CD14-positive monocyte (primary cell): ENCODE results near the gene BUD23. TPM values are rescaled to one million over a fixed set of nuclear protein-coding genes. Genes with fewer than 3 reads are reported as not detected.
A peak's percentile ranks its signal among the peaks of the same experiment; 100 is the strongest.

Experiments
- DNase-seq, 3 donors: peaks; one replicate each; pipeline ENCODE4 v3.0.0-alpha.2; 2011 to 2022
- H2AFZ ChIP-seq: 2 replicates; pipeline ENCODE4 v1.6.0; 2012; ENCODE audit warnings: mild to moderate bottlenecking, low read depth, low read length, inconsistent platforms; ENCODE audit not compliant: insufficient read depth, poor library complexity, severe bottlenecking
- H3K27ac ChIP-seq, 2 donors: 1 replicate in 1 of 2; 2 replicates in 1 of 2; pipeline ENCODE4 v1.5.1; 2012 to 2013; ENCODE audit warnings: low read length in 2 of 2, control low read depth in 1 of 2, inconsistent platforms in 1 of 2, low read depth in 1 of 2, mild to moderate bottlenecking in 1 of 2
- H3K27me3 ChIP-seq, 2 donors: one replicate each; pipeline versions ENCODE4 v1.6.0 to v1.6.1; 2011 to 2013; ENCODE audit warnings: low read length in 2 of 2; ENCODE audit not compliant: control insufficient read depth in 2 of 2, insufficient read depth in 2 of 2
- H3K36me3 ChIP-seq, 2 donors: replicated peaks in 1 of 2; 1 replicate in 1 of 2; 2 replicates in 1 of 2; pipeline versions ENCODE4 v1.5.1 to v1.6.1; 2012 to 2013; ENCODE audit warnings: low read length in 2 of 2, control low read depth in 1 of 2, inconsistent platforms in 1 of 2, mild to moderate bottlenecking in 1 of 2; ENCODE audit not compliant: insufficient read depth in 2 of 2, control insufficient read depth in 1 of 2
- H3K4me1 ChIP-seq, 2 donors: 1 replicate in 1 of 2; 2 replicates in 1 of 2; pipeline versions ENCODE4 v1.5.1 to v1.6.1; 2012 to 2013; ENCODE audit warnings: low read length in 2 of 2, control low read depth in 1 of 2, inconsistent platforms in 1 of 2, mild to moderate bottlenecking in 1 of 2, moderate library complexity in 1 of 2; ENCODE audit not compliant: insufficient read depth in 2 of 2, control insufficient read depth in 1 of 2
- H3K4me2 ChIP-seq: replicated peaks from 2 replicates; pipeline ENCODE3; 2012; ENCODE audit warnings: low read length, moderate library complexity, mild to moderate bottlenecking; ENCODE audit not compliant: poor library complexity, severe bottlenecking; ENCODE audit errors: extremely low read depth
- H3K4me3 ChIP-seq, 3 experiments: fragments of 200-600 bp in 1 of 3; sonication (generic) in 1 of 3; replicated peaks in 1 of 3; 1 replicate in 2 of 3; 2 replicates in 1 of 3; pipeline ENCODE4 v1.5.1; 2011 to 2013; ENCODE audit warnings: low read length in 3 of 3, mild to moderate bottlenecking in 3 of 3, control low read depth in 2 of 3, low read depth in 2 of 3, inconsistent platforms in 1 of 3, moderate library complexity in 1 of 3
- H3K79me2 ChIP-seq: 2 replicates; pipeline ENCODE4 v1.6.0; 2012; ENCODE audit warnings: mild to moderate bottlenecking, control low read depth, inconsistent platforms, low read length, moderate library complexity; ENCODE audit not compliant: insufficient read depth
- H3K9ac ChIP-seq: 2 replicates; pipeline ENCODE4 v1.6.0; 2017; ENCODE audit warnings: low read length, mild to moderate bottlenecking; ENCODE audit not compliant: insufficient read depth, poor library complexity, severe bottlenecking
- H3K9me3 ChIP-seq, 2 donors: replicated peaks in 1 of 2; 1 replicate in 1 of 2; 2 replicates in 1 of 2; pipeline versions ENCODE4 v1.5.1 to v1.6.1; 2012 to 2013; ENCODE audit warnings: low read length in 2 of 2, control low read depth in 1 of 2; ENCODE audit not compliant: control insufficient read depth in 1 of 2, insufficient read depth in 1 of 2
- H4K20me1 ChIP-seq: 2 replicates; pipeline ENCODE4 v1.6.0; 2012; ENCODE audit warnings: mild to moderate bottlenecking, low read length, control low read depth, moderate library complexity; ENCODE audit not compliant: insufficient read depth
- H3K27ac Mint-ChIP-seq, 7 donors: one replicate each; pipeline ENCODE4 v1.8.0; 2020; ENCODE audit warnings: mild to moderate bottlenecking in 7 of 7, mixed read lengths in 7 of 7, moderate library complexity in 6 of 7, inconsistent platforms in 2 of 7
- H3K27me3 Mint-ChIP-seq, 3 donors: one replicate each; pipeline ENCODE4 v1.8.0; 2021 to 2022; ENCODE audit warnings: low read depth in 3 of 3, mild to moderate bottlenecking in 3 of 3, mixed read lengths in 3 of 3, moderate library complexity in 3 of 3, inconsistent platforms in 1 of 3
- H3K36me3 Mint-ChIP-seq, 2 donors: one replicate each; pipeline ENCODE4 v1.8.0; 2020; ENCODE audit warnings: mixed read lengths in 2 of 2, inconsistent platforms in 1 of 2, mild to moderate bottlenecking in 1 of 2
- H3K4me1 Mint-ChIP-seq: one replicate; pipeline ENCODE4 v1.8.0; 2020; ENCODE audit warnings: mild to moderate bottlenecking, mixed read lengths
- H3K4me3 Mint-ChIP-seq, 2 donors: one replicate each; pipeline ENCODE4 v1.8.0; 2020; ENCODE audit warnings: mild to moderate bottlenecking in 2 of 2, mixed read lengths in 2 of 2, moderate library complexity in 1 of 2
- H3K9me3 Mint-ChIP-seq, 7 donors: one replicate each; pipeline ENCODE4 v1.8.0; 2020 to 2022; ENCODE audit warnings: mixed read lengths in 7 of 7, mild to moderate bottlenecking in 6 of 7, moderate library complexity in 6 of 7, inconsistent platforms in 2 of 7
- WGBS: methylation state at CpG from one replicate; pipeline ENCODE4 v1.1.5; 2013; ENCODE audit warnings: missing lambda C conversion rate; ENCODE audit not compliant: insufficient coverage; 5-methylcytosine and 5-hydroxymethylcytosine counted together
- intact Hi-C, 2 donors: fragments of 100-400 bp; cut with micrococcal nuclease; formaldehyde crosslinking; loops; one replicate each; pipeline versions ENCODE4 v1.15.0 to v1.15.1; 2023
- polyA plus RNA-seq, 3 donors: library from polyadenylated mRNA; depleted of rRNA in 1 of 3; unstranded in 2 of 3; stranded (reverse) in 1 of 3; fragments of 300-500 nt in 2 of 3; fragments of >200 nt in 1 of 3; fragmentation: Illumina TruSeq in 2 of 3; gene quantifications; 1 replicate in 2 of 3; 2 replicates in 1 of 3; pipeline ENCODE4 v1.2.3, GENCODE V29; 2012 to 2021
- TF ChIP-seq, protein P1 (sequence below): fragments of 200-600 bp; IDR thresholded peaks from one replicate; pipeline ENCODE4 v1.8.0; 2022; ENCODE audit warnings: antibody characterized with exemption, mild to moderate bottlenecking

Gene BUD23
- polyA plus RNA-seq, 3 donors: 44.5 to 51.9 (median 51.1) TPM

DNA sequence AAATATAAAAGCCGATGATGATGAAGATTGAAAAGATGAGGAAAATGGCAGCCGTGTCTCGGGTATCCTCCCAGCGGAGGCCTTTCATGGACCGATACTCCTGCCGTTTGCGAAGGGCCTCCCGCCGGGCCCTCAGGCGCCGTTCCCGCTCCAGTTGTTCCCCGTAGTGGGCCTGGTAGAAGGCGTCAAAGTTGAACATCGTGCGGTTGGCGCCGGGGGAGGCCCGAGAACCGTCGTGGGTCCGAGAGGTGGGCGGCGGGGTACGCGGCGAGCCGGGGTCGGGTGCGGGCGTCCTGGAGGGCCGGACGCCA, 697 bp upstream of the BUD23 start:
- peaks cover 0 to 4% (median 0%) of the 10 kb centered on the region in 7 donors for H3K9me3 Mint-ChIP-seq
- H3K36me3 ChIP-seq: peaks cover 16 to 38% of the 10 kb centered on the region in 2 donors

DNA sequence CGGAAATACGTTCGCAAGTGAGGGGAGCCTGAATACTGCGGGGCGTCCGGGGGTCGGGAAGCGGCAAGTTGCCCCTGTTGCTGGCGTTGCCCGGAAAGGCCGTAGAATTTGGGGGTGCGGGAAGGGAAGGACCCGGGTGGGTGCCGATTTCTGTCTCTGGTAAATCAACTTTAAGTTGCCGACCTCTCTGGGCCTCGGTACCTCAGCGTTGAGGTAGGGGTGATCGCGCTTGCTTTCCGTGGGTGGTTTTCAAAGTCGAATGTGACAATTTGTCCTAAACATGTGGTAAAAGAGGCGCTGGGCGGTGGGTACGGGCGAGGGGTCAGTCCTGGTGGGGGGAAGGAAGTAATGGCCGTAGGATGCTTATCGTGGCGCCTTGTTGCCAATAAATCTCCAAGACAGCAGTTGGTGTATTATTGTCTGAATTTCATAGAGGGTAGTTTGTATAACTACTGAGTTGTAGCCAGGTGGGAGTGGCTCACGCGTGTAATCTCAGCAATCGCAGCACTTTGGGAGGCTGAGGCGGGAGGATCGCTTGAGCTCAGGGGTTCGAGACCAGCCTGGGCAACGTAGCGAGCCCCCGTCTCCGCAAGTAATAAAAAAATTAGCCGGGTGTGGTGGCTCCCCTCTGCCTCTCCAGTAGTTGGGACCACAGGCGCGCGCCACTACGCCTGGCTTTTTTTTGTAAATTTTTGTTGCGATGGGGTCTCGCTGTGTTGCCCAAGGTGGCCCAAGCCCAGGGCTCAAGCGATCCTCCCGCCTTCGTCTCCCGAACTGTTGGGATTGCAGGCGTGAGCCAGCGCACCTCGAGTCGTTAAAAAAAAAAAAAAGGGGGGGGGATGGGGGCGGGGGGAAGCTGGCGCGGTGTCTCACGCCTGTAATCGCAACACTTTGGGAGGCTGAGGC, 644 bp downstream of the BUD23 start:
- Mint-ChIP-seq H3K27ac (peak overlapping the region; percentile 89 to 98 (median 93)), H3K4me1 (peaks cover 25% of the 10 kb centered on the region), H3K36me3 (peaks cover 34 to 44% of the 10 kb centered on the region in 2 donors), H3K27me3 (peaks cover 0 to 1% (median 0%) of the 10 kb centered on the region in 3 donors), H3K4me3 (peak overlapping the region; percentile 97 to 98), H3K9me3 (peaks cover 0 to 2% (median 0%) of the 10 kb centered on the region in 7 donors)
- H3K27me3 ChIP-seq: no peaks in the 10 kb centered on the region
- TF ChIP-seq, protein P1, sequence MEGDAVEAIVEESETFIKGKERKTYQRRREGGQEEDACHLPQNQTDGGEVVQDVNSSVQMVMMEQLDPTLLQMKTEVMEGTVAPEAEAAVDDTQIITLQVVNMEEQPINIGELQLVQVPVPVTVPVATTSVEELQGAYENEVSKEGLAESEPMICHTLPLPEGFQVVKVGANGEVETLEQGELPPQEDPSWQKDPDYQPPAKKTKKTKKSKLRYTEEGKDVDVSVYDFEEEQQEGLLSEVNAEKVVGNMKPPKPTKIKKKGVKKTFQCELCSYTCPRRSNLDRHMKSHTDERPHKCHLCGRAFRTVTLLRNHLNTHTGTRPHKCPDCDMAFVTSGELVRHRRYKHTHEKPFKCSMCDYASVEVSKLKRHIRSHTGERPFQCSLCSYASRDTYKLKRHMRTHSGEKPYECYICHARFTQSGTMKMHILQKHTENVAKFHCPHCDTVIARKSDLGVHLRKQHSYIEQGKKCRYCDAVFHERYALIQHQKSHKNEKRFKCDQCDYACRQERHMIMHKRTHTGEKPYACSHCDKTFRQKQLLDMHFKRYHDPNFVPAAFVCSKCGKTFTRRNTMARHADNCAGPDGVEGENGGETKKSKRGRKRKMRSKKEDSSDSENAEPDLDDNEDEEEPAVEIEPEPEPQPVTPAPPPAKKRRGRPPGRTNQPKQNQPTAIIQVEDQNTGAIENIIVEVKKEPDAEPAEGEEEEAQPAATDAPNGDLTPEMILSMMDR: no peak
- peak overlapping the region; percentile 74 to 97 (median 96) for H3K4me3 ChIP-seq
- H3K36me3 ChIP-seq: peaks cover 13 to 42% of the 10 kb centered on the region in 2 donors
- peaks cover 50% of the 10 kb centered on the region for H3K79me2 ChIP-seq
- H3K9me3 ChIP-seq: no peaks in the 10 kb centered on the region
- H4K20me1 ChIP-seq: peaks cover 14% of the 10 kb centered on the region
- peaks cover 19 to 30% of the 10 kb centered on the region in 2 donors for H3K4me1 ChIP-seq
- no peak for DNase-seq
- H3K4me2 ChIP-seq: peak overlapping the region; percentile 95
- intact Hi-C loops: loop anchor here (5.0 to 10.0 kb wide), 2 partner anchors 53 to 759 kb away; partner anchors contain the start of genes ABHD11 (in 2 of the 2) and POM121 (in 1 of the 2)
- peak overlapping the region; percentile 90 for H3K9ac ChIP-seq
- peak overlapping the region; percentile 95 for H2AFZ ChIP-seq
- peak overlapping the region; percentile 23 to 93 for H3K27ac ChIP-seq
- WGBS: 22% methylated on average over 41 of the region's 58 CpGs

More for the DNA sequence above, 697 bp upstream of the BUD23 start:
- H3K4me1 ChIP-seq: peaks cover 19 to 30% of the 10 kb centered on the region in 2 donors
- peak overlapping the region; percentile 90 for H3K9ac ChIP-seq
- DNase-seq: no peak
- H3K4me3 Mint-ChIP-seq: peak overlapping the region; percentile 97 to 98
- peaks cover 0 to 2% (median 1%) of the 10 kb centered on the region in 3 donors for H3K27me3 Mint-ChIP-seq
- H3K4me1 Mint-ChIP-seq: peaks cover 22% of the 10 kb centered on the region
- peak overlapping the region in 1 of 2 donors; percentile 93 for H3K27ac ChIP-seq
- peaks cover 35 to 44% of the 10 kb centered on the region in 2 donors for H3K36me3 Mint-ChIP-seq
- no peaks in the 10 kb centered on the region for H3K27me3 ChIP-seq
- peaks cover 50% of the 10 kb centered on the region for H3K79me2 ChIP-seq
- TF ChIP-seq, protein P1: no peak
- intact Hi-C loops: loop anchor here (5.0 to 10.0 kb wide), 2 partner anchors 55 to 758 kb away; partner anchors contain the start of genes ABHD11 (in 2 of the 2) and POM121 (in 1 of the 2)
- H3K27ac Mint-ChIP-seq: peak overlapping the region in 6 of 7 donors; percentile 53 to 94 (median 88)
- peak overlapping the region; percentile 74 to 97 (median 96) for H3K4me3 ChIP-seq
- no peaks in the 10 kb centered on the region for H3K9me3 ChIP-seq
- under 1% methylated on average over 32 of the region's 33 CpGs for WGBS
- H4K20me1 ChIP-seq: peaks cover 19% of the 10 kb centered on the region
- peak overlapping the region; percentile 95 for H3K4me2 ChIP-seq
- peak overlapping the region; percentile 95 for H2AFZ ChIP-seq
